ENCODE results near the gene SNRNP70.
A peak's percentile ranks its signal among the peaks of the same experiment; 100 is the strongest.
"Not testable (repeated sequence)": the region's sequence is repeated elsewhere in the genome, so short reads cannot be mapped to it uniquely, and the experiment has no call there.

The SNRNP70 gene

DNA sequence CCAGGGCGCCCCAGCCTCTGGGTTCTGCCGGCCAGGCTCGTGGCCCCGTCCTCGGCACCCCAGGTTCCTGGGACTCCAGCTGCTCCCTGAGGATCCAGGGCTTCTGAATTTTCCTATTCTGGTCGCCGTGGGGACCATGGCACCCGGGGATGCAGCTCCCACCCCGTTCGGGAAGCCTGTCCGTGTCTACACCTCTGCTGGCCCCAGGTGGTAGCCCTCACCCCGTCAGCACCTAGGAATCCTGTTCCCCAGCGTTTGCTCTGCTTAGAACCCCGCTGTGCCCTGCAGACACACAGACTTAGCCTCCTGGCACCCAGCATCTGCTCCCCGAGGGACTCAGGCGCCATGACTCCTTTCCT lies 35.1 kb downstream of the SNRNP70 start:
- Histone ChIP-seq H3K27me3 (ENCODE audit: control insufficient read depth, insufficient read depth, low read length, poor library complexity, severe bottlenecking) (peaks cover 34% of the 10 kb centered on the region), H3K4me1 (ENCODE audit: control insufficient read depth, insufficient read depth, low read length) (peaks cover 13% of the 10 kb centered on the region), H3K4me3 (ENCODE audit: insufficient read depth, low read depth, low read length) (no peak overlapping the region), H3K9me3 (ENCODE audit: control insufficient read depth, low read length) (no peaks in the 10 kb centered on the region), H3K36me3 (ENCODE audit: control insufficient read depth, insufficient read depth, low read length) (no peaks in the 10 kb centered on the region), H3K27ac (ENCODE audit: insufficient read depth, low read depth, low read length, poor library complexity, severe bottlenecking) (no peak overlapping the region)
- WGBS, 2 experiments, result 25 to 27% methylated on average over 16 of the region's 16 CpGs

DNA sequence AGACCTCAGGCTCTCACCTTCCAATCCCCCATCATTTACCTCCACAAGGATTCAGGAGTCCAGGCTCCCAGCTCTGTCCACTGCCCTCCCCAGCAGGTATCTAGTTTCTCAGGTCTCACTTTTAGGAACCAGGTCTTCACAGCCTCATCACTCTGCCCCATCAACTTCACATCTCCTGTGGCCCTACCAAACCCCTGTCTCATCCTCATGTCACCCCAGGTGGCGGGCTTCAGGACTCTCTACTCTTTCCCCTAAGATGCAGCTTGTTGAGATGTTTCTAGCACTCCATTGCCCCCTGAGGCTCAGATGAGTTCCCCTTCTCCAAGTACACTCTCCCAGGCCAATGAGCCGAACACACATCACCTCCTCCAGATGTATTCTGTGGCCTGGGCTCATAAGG lies 35.6 kb downstream of the SNRNP70 start:
- H3K4me1 ChIP-seq (ENCODE audit: control insufficient read depth, insufficient read depth, low read length), result peaks cover 13% of the 10 kb centered on the region
- WGBS, 2 experiments, result 80 to 83% methylated on average over 2 of the region's 2 CpGs
- H3K36me3 ChIP-seq (ENCODE audit: control insufficient read depth, insufficient read depth, low read length), result no peaks in the 10 kb centered on the region
- H3K27me3 ChIP-seq (ENCODE audit: control insufficient read depth, insufficient read depth, low read length, poor library complexity, severe bottlenecking), result peaks cover 31% of the 10 kb centered on the region
- no peak overlapping the region for H3K27ac ChIP-seq (ENCODE audit: insufficient read depth, low read depth, low read length, poor library complexity, severe bottlenecking)
- H3K4me3 ChIP-seq (ENCODE audit: insufficient read depth, low read depth, low read length), result no peak overlapping the region
- no peaks in the 10 kb centered on the region for H3K9me3 ChIP-seq (ENCODE audit: control insufficient read depth, low read length)

DNA sequence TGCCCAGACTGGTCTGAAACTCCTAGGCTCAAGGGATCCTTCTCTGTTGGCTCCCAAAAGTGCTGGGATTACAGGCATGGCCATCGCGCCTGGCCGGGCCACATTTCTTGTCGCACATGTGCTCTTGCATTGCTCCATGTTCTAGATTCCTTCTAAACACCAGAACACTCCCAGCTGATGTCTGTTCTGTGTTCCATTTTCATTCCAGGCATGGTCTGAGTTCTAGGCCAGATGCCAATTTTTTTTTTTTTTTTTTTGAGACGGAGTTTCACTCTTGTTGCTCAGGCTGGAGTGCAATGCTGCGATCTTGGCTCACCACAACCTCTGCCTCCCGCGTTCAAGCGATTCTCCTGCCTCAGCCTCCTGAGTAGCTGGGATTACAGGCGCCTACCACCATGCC lies 36.6 kb downstream of the SNRNP70 start:
- not testable (repeated sequence) for H3K36me3 ChIP-seq (ENCODE audit: control insufficient read depth, insufficient read depth, low read length); H3K27ac ChIP-seq (ENCODE audit: insufficient read depth, low read depth, low read length, poor library complexity, severe bottlenecking); H3K9me3 ChIP-seq (ENCODE audit: control insufficient read depth, low read length); H3K4me3 ChIP-seq (ENCODE audit: insufficient read depth, low read depth, low read length)
- WGBS, 2 experiments, result 87 to 93% methylated on average over 10 of the region's 10 CpGs
- peaks cover 13% of the 10 kb centered on the region for H3K4me1 ChIP-seq (ENCODE audit: control insufficient read depth, insufficient read depth, low read length)
- H3K27me3 ChIP-seq (ENCODE audit: control insufficient read depth, insufficient read depth, low read length, poor library complexity, severe bottlenecking), result peaks cover 31% of the 10 kb centered on the region

DNA sequence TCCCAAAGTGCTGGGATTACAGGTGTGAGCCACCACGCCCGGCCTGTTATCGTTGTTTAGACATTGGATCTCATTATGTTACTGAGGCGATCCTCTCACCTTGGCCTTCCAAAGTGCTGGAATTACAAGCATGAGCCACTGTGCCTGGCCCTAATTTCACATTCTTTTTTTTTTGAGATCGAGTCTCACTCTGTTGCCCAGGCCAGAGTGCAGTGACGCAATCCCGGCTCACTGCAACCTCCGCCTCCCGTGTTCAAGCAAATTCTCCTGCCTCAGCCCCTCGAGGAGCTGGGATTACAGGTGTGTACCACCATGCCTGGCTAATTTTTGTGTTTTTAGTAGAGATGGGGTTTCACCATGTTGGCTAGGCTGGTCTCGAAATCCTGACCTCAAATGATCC lies 38.0 kb downstream of the SNRNP70 start:
- 91 to 94% methylated on average over 11 of the region's 11 CpGs for WGBS, 2 experiments
- H3K36me3 ChIP-seq (ENCODE audit: control insufficient read depth, insufficient read depth, low read length); H3K4me1 ChIP-seq (ENCODE audit: control insufficient read depth, insufficient read depth, low read length); H3K9me3 ChIP-seq (ENCODE audit: control insufficient read depth, low read length); H3K4me3 ChIP-seq (ENCODE audit: insufficient read depth, low read depth, low read length); H3K27ac ChIP-seq (ENCODE audit: insufficient read depth, low read depth, low read length, poor library complexity, severe bottlenecking): not testable (repeated sequence)
- H3K27me3 ChIP-seq (ENCODE audit: control insufficient read depth, insufficient read depth, low read length, poor library complexity, severe bottlenecking), result peaks cover 31% of the 10 kb centered on the region

DNA sequence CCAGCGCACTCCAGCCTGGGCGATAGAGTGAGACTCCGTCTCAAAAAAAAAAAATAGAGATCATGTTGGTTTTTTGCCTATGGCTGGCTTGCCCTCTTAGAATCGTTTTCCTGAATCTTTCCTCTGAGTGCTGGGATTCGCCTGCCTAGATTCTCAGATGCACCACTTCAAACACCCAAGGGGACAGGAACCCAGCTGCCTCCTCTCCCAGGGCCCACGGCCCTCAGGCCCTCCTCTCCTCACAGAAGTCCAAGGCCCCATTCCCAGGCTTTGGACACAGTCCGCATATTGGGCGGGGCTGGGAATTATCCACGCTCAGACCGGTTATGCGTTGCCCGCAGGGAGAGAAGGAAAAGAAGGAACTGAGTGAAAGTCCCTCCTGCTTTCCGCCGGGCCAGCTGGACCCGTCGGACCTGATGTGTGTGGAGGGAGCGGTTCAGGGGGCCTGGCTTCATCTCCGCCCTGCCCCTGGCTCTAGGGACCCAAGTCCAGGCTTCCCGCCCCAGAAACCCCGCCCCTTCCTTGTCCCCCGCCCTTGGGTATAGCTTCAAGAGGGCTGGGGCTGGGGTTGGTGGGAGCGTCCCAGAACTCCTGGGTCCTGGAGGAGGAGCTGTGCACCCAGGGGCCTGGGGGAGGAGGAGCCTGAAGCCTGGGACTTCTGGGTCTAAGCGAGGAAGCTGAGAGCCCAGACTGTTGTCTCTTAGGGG lies 39.9 kb downstream of the SNRNP70 start:
- Histone ChIP-seq H3K9me3 (ENCODE audit: control insufficient read depth, low read length) (no peaks in the 10 kb centered on the region), H3K27ac (ENCODE audit: insufficient read depth, low read depth, low read length, poor library complexity, severe bottlenecking) (no peak overlapping the region), H3K27me3 (ENCODE audit: control insufficient read depth, insufficient read depth, low read length, poor library complexity, severe bottlenecking) (peaks cover 20% of the 10 kb centered on the region), H3K4me1 (ENCODE audit: control insufficient read depth, insufficient read depth, low read length) (peaks cover 3% of the 10 kb centered on the region), H3K36me3 (ENCODE audit: control insufficient read depth, insufficient read depth, low read length) (no peaks in the 10 kb centered on the region), H3K4me3 (ENCODE audit: insufficient read depth, low read depth, low read length) (no peak overlapping the region)
- WGBS, 2 experiments, result 56 to 63% methylated on average over 23 of the region's 23 CpGs

DNA sequence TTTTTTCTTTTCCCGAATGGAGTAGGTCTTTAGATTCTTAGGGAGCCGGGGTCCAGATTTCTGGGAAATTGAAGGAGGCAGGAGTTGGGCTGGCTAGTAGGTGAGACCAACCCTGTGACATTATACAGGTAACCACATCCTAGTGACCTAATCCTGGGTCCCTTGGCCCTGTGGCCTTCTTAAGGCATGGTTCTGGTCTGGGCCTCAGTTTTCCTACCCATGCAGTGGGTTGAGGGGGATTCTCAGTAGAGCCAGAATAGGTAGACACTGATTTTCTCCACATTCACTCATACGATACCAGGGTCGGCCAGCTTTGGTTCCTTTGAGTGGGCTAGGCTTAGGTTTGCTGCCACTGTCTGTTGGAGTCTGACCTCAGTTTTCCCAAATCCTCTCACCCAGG lies 41.3 kb downstream of the SNRNP70 start:
- 73 to 74% methylated on average over 4 of the region's 4 CpGs for WGBS, 2 experiments
- H3K4me1 ChIP-seq (ENCODE audit: control insufficient read depth, insufficient read depth, low read length), result peaks cover 3% of the 10 kb centered on the region
- H3K9me3 ChIP-seq (ENCODE audit: control insufficient read depth, low read length), result no peaks in the 10 kb centered on the region
- no peaks in the 10 kb centered on the region for H3K36me3 ChIP-seq (ENCODE audit: control insufficient read depth, insufficient read depth, low read length)
- H3K27ac ChIP-seq (ENCODE audit: insufficient read depth, low read depth, low read length, poor library complexity, severe bottlenecking), result no peak overlapping the region
- H3K27me3 ChIP-seq (ENCODE audit: control insufficient read depth, insufficient read depth, low read length, poor library complexity, severe bottlenecking), result peaks cover 7% of the 10 kb centered on the region
- H3K4me3 ChIP-seq (ENCODE audit: insufficient read depth, low read depth, low read length), result no peak overlapping the region

DNA sequence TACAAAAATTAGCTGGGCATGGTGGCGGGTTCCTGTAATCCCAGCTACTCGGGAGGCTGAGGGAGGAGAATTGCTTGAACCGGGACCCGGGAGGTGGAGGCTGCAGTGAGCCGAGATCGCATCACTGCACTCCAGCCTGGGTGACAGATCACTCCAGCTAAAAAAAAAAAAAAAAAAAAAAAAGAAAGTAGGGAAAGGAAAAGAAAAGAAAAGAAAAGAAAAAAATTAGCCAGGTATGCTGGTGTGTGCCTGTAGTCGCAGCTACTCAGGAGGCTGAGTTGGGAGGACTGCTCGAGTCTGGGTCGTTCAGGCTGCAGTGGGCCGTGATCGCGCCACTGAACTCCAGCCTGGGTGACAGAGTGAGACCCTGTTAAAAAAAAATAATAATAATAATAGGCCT lies 42.0 kb downstream of the SNRNP70 start:
- H3K4me1 ChIP-seq (ENCODE audit: control insufficient read depth, insufficient read depth, low read length); H3K36me3 ChIP-seq (ENCODE audit: control insufficient read depth, insufficient read depth, low read length); H3K27me3 ChIP-seq (ENCODE audit: control insufficient read depth, insufficient read depth, low read length, poor library complexity, severe bottlenecking); H3K9me3 ChIP-seq (ENCODE audit: control insufficient read depth, low read length); H3K4me3 ChIP-seq (ENCODE audit: insufficient read depth, low read depth, low read length); H3K27ac ChIP-seq (ENCODE audit: insufficient read depth, low read depth, low read length, poor library complexity, severe bottlenecking): not testable (repeated sequence)
- 95 to 97% methylated on average over 12 of the region's 12 CpGs for WGBS, 2 experiments

DNA sequence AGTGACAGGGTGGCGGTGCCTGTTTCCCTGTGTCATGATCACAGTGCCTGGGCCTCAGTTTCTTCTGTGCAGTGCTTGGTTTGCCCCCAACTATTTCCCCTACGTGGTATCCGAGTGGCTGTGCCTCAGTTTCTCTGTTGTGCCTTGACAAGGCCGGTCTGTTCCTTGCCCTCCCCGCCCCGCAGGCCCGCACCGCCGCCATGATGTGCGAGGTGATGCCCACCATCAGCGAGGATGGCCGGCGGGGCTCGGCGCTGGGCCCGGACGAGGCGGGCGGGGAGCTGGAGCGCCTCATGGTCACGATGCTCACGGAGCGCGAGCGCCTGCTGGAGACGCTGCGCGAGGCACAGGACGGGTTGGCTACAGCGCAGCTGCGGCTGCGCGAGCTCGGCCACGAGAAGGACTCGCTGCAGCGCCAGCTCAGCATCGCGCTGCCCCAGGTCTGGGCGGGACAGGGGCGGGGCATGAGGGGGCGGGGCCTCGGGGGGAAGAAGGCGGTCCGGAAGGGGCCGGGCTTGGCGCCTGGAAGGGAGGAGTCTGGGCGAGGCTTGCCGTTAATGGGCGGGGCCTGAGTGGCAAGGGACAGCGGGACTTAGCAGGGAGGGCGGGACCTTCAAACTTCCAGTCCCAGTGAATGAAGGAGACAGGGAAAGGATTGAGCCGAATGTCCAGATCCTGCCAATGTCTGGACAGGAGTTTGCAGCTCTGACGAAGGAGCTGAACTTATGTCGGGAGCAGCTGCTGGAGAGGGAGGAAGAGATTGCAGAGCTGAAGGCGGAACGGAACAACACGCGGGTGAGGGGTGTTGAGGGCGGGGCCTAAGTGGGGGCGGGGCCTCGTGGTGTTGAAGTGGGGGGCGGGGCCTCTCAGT lies 42.7 kb downstream of the SNRNP70 start:
- Histone ChIP-seq H3K36me3 (ENCODE audit: control insufficient read depth, insufficient read depth, low read length) (no peaks in the 10 kb centered on the region), H3K4me3 (ENCODE audit: insufficient read depth, low read depth, low read length) (peak overlapping the region; percentile 31), H3K9me3 (ENCODE audit: control insufficient read depth, low read length) (no peaks in the 10 kb centered on the region), H3K27me3 (ENCODE audit: control insufficient read depth, insufficient read depth, low read length, poor library complexity, severe bottlenecking) (no peaks in the 10 kb centered on the region), H3K27ac (ENCODE audit: insufficient read depth, low read depth, low read length, poor library complexity, severe bottlenecking) (no peak overlapping the region), H3K4me1 (ENCODE audit: control insufficient read depth, insufficient read depth, low read length) (peaks cover 3% of the 10 kb centered on the region)
- WGBS, 2 experiments, result 4 to 5% methylated on average over 63 of the region's 63 CpGs

DNA sequence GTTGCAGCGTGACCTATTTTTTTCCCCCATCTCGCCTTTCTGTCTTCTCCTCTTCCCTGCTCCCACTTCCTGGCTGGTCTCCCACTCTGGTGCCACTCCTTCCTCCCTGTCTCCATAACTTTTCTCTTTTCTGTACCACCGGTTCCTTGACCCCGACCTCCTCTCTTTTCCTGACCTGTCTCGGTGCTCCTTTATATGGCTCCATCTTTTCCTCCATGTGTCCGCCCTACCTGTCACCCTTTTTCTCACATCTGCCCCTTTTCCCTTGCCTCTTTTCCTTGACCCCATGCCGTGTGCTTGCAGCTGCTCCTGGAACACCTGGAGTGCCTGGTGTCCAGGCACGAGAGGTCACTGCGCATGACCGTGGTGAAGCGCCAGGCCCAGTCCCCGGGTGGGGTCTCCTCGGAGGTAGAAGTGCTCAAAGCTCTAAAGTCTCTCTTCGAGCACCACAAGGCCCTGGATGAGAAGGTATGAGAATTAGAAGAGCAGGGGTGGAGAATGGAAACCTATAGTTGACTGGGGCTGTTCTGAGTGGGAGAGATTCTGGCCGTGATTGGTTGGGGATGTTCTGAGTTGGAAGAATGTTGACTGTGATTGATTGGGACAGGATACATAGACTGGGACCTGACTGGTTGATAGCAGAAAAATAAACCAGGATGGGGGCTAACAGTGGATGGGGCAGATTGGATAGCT lies 43.4 kb downstream of the SNRNP70 start:
- Histone ChIP-seq H3K4me1 (ENCODE audit: control insufficient read depth, insufficient read depth, low read length) (peaks cover 3% of the 10 kb centered on the region), H3K27me3 (ENCODE audit: control insufficient read depth, insufficient read depth, low read length, poor library complexity, severe bottlenecking) (no peaks in the 10 kb centered on the region), H3K36me3 (ENCODE audit: control insufficient read depth, insufficient read depth, low read length) (no peaks in the 10 kb centered on the region), H3K27ac (ENCODE audit: insufficient read depth, low read depth, low read length, poor library complexity, severe bottlenecking) (no peak overlapping the region), H3K9me3 (ENCODE audit: control insufficient read depth, low read length) (no peaks in the 10 kb centered on the region), H3K4me3 (ENCODE audit: insufficient read depth, low read depth, low read length) (peak overlapping the region; percentile 31)
- 80 to 81% methylated on average over 15 of the region's 15 CpGs for WGBS, 2 experiments

DNA sequence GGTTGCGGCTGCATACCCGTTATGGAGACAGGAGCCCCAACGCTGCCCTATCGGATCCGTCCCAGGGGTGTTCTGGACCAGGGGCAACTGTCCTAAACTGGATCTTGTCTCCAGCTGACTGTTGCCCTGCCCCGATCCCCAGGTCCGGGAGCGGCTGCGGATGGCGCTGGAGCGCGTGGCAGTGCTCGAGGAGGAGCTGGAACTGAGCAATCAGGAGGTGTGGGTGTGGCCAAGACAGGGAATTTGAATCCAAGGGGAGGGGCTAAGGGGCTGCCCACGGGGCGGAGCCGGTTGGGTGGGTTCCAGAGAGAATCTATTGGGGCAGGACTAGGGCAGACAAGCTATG lies 44.0 kb downstream of the SNRNP70 start:
- Histone ChIP-seq H3K27ac (ENCODE audit: insufficient read depth, low read depth, low read length, poor library complexity, severe bottlenecking) (no peak overlapping the region), H3K9me3 (ENCODE audit: control insufficient read depth, low read length) (no peaks in the 10 kb centered on the region), H3K27me3 (ENCODE audit: control insufficient read depth, insufficient read depth, low read length, poor library complexity, severe bottlenecking) (no peaks in the 10 kb centered on the region), H3K36me3 (ENCODE audit: control insufficient read depth, insufficient read depth, low read length) (no peaks in the 10 kb centered on the region), H3K4me3 (ENCODE audit: insufficient read depth, low read depth, low read length) (no peak overlapping the region), H3K4me1 (ENCODE audit: control insufficient read depth, insufficient read depth, low read length) (peaks cover 3% of the 10 kb centered on the region)
- 75 to 79% methylated on average over 16 of the region's 16 CpGs for WGBS, 2 experiments
